NCI-H1092 treated with DMSO at 0.1 percent for 48 hours (cell line): ENCODE data around the gene MAPK8.
"Not testable (repeated sequence)": the region's sequence is repeated elsewhere in the genome, so short reads cannot be mapped to it uniquely, and the experiment has no call there.

ENCODE experiments used
- DNase-seq: peaks from one replicate; lab custom pipeline; 2025; lab: John Stamatoyannopoulos, UW

Gene MAPK8

DNA sequence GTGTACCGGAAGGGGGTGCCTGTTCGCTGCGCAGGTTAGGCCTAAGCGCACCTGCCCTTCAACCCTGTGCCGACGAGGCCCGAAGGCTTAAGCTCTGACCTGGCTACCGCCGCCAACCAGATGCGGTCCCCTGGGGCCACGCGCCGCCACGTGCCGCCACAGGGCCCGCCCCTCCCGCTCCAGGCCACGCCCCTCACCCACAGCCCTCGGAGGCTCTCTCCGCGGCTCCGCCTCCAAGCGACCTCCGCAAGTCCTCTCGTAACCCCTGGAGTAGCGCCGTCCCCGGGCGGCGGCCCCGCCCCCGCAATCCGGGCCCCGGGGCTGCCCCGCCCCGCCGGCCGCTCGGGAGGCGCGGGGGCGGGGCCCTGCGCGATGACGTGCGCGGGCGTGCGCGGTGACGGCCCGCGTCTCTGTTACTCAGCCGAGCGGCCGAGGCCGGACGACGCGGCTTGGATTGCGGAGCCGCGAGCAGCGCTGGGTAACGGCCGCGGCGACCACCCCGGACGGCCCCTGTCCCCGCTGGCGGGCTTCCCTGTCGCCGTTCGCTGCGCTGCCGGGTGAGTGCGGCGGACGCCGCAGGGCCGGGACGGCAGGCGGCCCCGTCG lies at the start of gene MAPK8:
Gene MAPK8, plus strand, starts transcription at position 413 of the 605 bp plus-strand sequence. CDS start 94,984 bp downstream, outside the sequence.
- peak; percentile 81 for DNase-seq

GRCh38 chr10:48257407-48257961 lies 49.0 kb upstream of the MAPK8 start:
- DNase-seq, result no peak

DNA sequence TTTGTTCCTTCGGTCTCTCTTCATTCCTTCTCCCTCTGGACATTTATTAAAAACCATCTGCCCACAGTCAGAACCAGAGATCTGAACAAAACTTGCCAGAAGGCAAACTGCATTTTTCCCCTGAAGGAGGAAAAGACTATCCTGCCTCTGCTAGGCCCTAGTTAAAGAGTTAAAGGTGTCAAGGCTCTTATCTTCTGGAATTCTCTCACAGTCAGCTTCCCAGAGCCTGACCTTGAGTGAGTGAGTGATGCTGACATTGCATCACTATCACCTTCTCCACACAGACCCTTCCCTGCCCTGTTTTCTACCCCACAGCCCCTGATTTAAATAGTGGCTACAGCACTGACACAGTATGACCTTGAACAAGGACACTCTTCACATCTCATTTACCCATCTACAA lies 48.4 kb upstream of the MAPK8 start:
- no peak for DNase-seq

DNA sequence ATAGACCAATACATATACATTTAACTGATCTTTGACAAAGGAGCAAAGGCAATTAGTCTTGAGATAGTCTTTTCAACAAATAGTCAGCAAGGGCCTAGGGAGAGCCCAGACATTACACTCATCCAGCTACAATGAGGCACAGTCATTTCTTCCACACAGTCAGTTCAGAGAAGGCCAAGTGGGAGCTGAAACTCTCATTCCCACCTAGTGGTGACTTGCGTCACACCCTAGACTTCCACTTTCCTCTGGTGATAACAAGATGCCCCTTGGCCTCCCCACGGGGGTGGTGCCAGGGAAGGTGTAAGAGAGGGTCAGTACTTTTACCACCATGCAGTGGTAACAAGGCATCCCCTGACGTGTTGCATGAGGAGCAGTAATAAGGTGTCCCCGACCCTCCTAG lies 39.9 kb upstream of the MAPK8 start:
- no peak for DNase-seq

DNA sequence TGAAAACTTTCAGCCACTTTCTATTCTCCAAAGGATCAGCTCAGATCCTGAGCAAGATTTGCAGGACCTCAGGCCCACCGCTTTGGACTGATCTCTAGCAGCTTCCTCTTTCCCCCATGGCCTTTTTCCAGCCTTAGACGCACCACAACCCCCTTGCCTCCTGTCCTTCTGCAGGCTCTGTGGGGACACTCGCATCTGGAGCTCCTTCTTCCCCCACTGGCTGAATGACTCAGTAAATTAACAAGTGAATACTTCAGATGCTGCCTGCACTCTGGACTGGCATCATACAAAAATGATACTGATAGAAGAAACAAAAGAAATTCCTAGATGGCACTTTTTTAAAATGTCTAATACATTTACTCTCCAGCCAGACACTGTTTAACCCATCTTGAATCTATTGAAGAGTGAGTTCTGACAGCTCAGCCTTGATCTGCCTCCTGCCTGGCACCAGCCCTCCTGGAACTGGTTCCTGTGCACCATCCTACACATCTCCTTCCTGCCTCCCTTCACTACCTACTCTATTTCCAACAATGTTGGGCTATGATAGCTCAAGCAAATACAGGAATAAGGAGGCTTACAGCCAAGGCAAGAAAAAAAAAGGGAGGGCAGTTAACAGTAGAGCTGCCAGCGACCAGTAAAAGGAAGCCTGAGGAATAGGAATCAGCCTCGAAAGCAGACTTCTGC lies 35.3 kb upstream of the MAPK8 start:
- no peak for DNase-seq

DNA sequence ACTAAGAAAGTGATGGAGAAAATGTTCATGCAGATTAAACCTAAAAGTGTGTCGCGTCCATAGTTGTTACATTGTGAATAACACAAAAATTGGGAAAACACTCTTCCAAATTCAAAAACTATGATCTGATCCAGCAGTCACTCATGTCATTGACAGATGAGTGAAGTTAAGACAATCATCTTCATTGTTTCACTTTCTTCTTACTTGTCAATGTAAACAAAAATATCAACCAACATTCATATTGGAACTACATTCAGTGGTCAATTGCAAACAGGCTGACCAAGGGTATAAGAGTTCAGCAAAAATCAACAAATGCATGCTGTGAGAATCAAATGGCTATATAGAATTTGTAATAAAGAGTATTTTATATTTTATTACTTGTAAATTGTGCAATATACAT lies 33.8 kb upstream of the MAPK8 start:
- DNase-seq, result no peak

DNA sequence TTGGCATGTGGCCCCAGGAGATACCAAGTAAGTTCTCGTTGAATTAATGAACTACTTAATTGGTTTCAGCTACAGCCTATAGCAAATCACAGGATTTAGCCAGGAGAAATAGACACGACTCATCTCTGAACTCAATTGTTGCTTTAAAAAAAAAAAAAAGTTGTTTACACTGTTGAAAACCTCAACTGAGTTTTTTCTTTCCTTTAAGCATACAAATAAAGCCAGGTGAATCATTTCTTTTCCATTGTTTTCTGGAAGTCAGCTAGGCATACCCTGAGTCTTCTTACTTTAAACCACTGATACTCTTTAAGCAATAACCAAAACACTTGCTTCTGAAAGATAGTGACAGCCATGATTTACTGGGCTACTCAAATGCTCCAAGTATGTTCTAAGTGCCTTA lies 32.7 kb upstream of the MAPK8 start:
- DNase-seq, result no peak

DNA sequence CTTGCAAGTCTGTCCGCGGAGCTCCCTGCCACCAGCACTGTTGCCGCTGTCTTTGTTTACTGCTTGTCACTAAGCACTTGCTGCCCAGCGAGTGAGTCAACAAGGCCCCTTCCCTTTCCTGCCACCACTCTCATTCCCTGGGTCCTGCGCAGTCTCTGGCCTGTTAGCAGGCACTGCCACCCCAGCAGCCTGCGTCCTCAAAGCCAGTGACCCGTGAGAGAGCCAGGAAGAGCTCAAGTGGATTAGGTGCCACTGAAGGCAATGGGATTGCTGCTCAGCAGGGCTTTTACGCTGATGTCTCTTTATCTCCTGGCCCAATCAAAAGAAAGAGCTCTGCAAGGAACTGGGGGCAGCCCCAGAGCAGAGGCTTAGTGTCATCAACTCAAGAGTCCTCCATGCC lies 31.8 kb upstream of the MAPK8 start, which contains the start of gene FRMPD2:
Gene FRMPD2, minus strand, starts transcription at position 61 of the 400 bp plus-strand sequence. CDS start 129 bp downstream, outside the sequence.
- DNase-seq, result no peak

DNA sequence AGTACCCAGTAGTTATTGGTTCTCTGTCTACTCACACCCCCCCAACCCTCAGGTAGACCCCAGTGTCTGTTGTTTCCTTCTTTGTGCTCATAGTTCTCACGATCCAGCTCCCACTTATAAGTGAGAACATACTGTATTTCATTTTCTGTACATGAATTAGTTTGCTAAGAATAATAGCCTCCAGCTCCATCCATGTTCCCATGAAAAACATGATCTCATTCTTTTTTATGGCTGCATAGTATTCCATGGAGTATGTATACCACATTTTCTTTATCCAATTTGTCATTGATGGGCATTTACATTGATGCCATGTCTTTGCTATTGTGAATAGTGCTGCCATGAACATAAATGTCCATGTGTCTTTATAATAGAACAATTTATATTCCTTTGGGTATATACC lies 29.4 kb upstream of the MAPK8 start:
- DNase-seq, result no peak

GRCh38 chr10:48279081-48279751 lies 27.3 kb upstream of the MAPK8 start:
- no peak for DNase-seq

GRCh38 chr10:48281697-48282096 lies 24.8 kb upstream of the MAPK8 start:
- DNase-seq, result not testable (repeated sequence)

DNA sequence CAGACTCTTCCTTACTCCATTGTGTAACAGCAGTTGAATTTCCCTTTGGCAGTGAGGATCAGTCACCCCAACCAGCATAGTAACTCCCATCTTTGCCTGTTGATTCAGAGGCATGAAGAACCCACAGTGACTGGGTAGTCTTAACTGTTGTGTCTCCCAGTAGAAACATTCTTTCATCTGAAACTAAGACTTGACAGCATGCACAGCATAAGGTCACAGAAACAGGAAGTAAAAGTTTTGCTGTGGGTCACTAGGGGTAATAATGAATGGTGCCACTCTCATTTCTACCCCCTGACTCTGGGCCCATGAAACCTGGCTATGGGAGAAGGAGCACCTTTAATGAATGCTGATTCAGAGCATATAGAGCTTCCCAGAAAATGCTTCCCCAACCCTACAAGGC lies 23.6 kb upstream of the MAPK8 start:
- no peak for DNase-seq

- DNase-seq, result no peak
Observed at GRCh38 chr10:48284002-48284546, 22.4 kb upstream of the MAPK8 start.

- DNase-seq, result no peak
Observed at GRCh38 chr10:48284811-48285210, 21.7 kb upstream of the MAPK8 start.

DNA sequence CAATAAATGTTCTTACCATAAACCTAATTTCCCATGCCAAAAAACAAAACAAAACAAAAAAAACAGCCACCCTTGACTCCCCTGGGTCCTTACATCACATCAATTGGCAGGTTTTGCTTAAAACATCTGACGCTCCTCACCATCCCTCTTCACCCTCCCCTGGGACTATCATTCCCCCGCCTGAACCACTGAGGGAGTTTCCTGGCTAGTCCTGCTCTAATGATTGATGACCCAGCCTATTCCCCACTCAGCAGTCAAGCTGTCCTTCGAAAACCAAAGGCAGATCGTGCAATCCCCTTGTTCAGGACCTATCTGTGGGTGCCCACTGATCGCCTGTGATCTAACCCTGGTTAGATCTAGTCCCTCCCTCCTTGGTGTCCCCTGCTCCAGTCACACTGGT lies 20.8 kb upstream of the MAPK8 start:
- peak; percentile 25 for DNase-seq

GRCh38 chr10:48286356-48286755 lies 20.1 kb upstream of the MAPK8 start:
- DNase-seq, result no peak

DNA sequence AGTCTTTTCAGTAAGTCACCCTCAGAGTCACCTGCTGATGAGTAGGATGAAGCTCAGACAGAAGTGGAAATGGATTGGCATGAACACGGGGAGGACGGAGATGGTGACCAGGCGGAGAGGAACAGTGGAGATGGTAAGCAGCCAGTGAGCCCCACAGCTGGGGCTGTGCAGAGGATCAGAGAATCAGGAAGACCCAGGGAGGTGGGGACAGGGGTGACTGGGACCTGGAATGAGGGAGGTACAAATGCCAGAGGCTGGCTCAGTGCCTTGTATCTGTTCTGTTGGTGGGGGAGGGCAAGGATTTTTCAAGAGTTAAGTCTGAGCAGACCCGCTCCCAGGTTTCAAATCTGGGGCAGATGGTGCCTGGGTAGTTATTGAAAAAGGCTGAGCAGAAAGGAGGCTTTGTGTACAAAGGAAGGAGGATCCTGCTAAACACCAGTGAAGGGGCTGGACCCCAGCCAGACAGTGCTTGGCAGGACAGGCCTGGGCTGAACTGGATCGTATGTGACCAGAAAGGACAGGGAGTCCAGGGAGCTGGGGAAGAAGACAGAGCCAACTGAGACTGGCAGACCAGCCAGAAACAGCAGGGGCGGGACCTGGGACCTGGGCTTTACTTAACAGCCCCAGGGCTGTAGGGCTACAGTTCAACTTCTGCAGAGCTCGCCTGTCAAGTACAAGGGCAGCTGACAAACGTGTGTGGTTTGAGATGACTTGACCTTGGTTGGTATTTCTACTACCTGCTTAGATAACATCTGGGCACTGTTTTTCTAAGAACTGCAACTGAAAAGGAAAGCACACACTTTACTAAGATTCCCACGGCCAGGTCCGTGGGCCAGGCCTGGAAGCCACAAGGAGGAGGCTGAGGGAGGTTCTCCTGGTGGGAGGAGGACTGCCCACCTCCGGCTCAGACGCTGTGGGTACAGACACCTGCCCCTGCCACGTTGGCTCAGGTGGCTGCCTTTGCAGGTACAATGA lies 18.8 kb upstream of the MAPK8 start:
- peak; percentile 41 for DNase-seq

GRCh38 chr10:48288661-48289060 lies 17.8 kb upstream of the MAPK8 start:
- no peak for DNase-seq

- DNase-seq, result peak; percentile 29
Observed at GRCh38 chr10:48289501-48290238, 16.8 kb upstream of the MAPK8 start.

- no peak for DNase-seq
Observed at GRCh38 chr10:48290286-48290685, 16.2 kb upstream of the MAPK8 start.

GRCh38 chr10:48291190-48291589 lies 15.3 kb upstream of the MAPK8 start:
- DNase-seq, result no peak
